NCI-H2227 treated with DMSO at 0.1 percent for 48 hours (cell line): ENCODE data around the gene TBC1D12.
"Not testable (repeated sequence)": the region's sequence is repeated elsewhere in the genome, so short reads cannot be mapped to it uniquely, and the experiment has no call there.

Experiments
- DNase-seq: peaks from one replicate; lab custom pipeline; 2025; lab: John Stamatoyannopoulos, UW

TBC1D12 gene

GRCh38 chr10:94456942-94457341, 54.6 kb downstream of the TBC1D12 start:
- DNase-seq: no peak

- DNase-seq: no peak
These were observed 57.0 kb downstream of the TBC1D12 start for GRCh38 chr10:94459385-94459784.

GRCh38 chr10:94461503-94461902, 59.2 kb downstream of the TBC1D12 start:
- no peak for DNase-seq

GRCh38 chr10:94462130-94462529, 59.8 kb downstream of the TBC1D12 start:
- no peak for DNase-seq

- DNase-seq: no peak
These were observed 63.3 kb downstream of the TBC1D12 start for GRCh38 chr10:94465684-94466083.

- no peak for DNase-seq
These were observed 79.1 kb downstream of the TBC1D12 start for GRCh38 chr10:94481410-94481809.

GRCh38 chr10:94483970-94484369, 81.6 kb downstream of the TBC1D12 start:
- DNase-seq: no peak

GRCh38 chr10:94485094-94485493, 82.8 kb downstream of the TBC1D12 start:
- DNase-seq: no peak

- DNase-seq: no peak
These were observed 85.2 kb downstream of the TBC1D12 start for GRCh38 chr10:94487575-94487974.

GRCh38 chr10:94489107-94489506, 86.8 kb downstream of the TBC1D12 start:
- DNase-seq: no peak

- DNase-seq: no peak
These were observed 87.8 kb downstream of the TBC1D12 start for GRCh38 chr10:94489976-94490788.

- DNase-seq: no peak
These were observed 88.4 kb downstream of the TBC1D12 start for GRCh38 chr10:94490789-94491039.

GRCh38 chr10:94493463-94493862, 91.1 kb downstream of the TBC1D12 start:
- DNase-seq: no peak

GRCh38 chr10:94496010-94496409, 93.7 kb downstream of the TBC1D12 start:
- DNase-seq: no peak

GRCh38 chr10:94496646-94497045, 94.3 kb downstream of the TBC1D12 start:
- no peak for DNase-seq

GRCh38 chr10:94500063-94500462, 97.7 kb downstream of the TBC1D12 start:
- DNase-seq: no peak

- no peak for DNase-seq
These were observed 119.2 kb downstream of the TBC1D12 start for GRCh38 chr10:94521276-94522250.

- no peak for DNase-seq
These were observed 121.8 kb downstream of the TBC1D12 start for GRCh38 chr10:94524146-94524545.

GRCh38 chr10:94524711-94525110, 122.4 kb downstream of the TBC1D12 start:
- no peak for DNase-seq

- DNase-seq: not testable (repeated sequence)
These were observed 129.2 kb downstream of the TBC1D12 start for GRCh38 chr10:94531550-94531949.

- no peak for DNase-seq
These were observed 130.7 kb downstream of the TBC1D12 start for GRCh38 chr10:94533027-94533426.

GRCh38 chr10:94542282-94542681, 139.9 kb downstream of the TBC1D12 start:
- not testable (repeated sequence) for DNase-seq

GRCh38 chr10:94545391-94546048, 143.2 kb downstream of the TBC1D12 start, which contains the start of gene HELLS:
Gene HELLS, plus strand, starts transcription at chr10:94545788. Its CDS starts 134 bp downstream, at chr10:94545922.
- peak; percentile 78 for DNase-seq
